ENCODE data around the gene TNXB.
"Not testable (repeated sequence)": the region's sequence is repeated elsewhere in the genome, so short reads cannot be mapped to it uniquely, and the experiment has no call there.

The TNXB gene

GRCh38 chr6:32056254-32056653, 52.9 kb downstream of the TNXB start:
- no peak for DNase-seq

- not testable (repeated sequence) for DNase-seq
These were observed 53.4 kb downstream of the TNXB start for GRCh38 chr6:32055756-32056155.

GRCh38 chr6:32053314-32053713, 55.8 kb downstream of the TNXB start:
- DNase-seq: not testable (repeated sequence)

GRCh38 chr6:32052626-32053025, 56.5 kb downstream of the TNXB start:
- DNase-seq: not testable (repeated sequence)

GRCh38 chr6:32050562-32050961, 58.6 kb downstream of the TNXB start:
- DNase-seq: no peak

GRCh38 chr6:32049736-32050135, 59.4 kb downstream of the TNXB start:
- not testable (repeated sequence) for DNase-seq

- DNase-seq: not testable (repeated sequence)
These were observed 60.0 kb downstream of the TNXB start for GRCh38 chr6:32049149-32049548.

- peak; percentile 73 for DNase-seq
These were observed 61.0 kb downstream of the TNXB start for GRCh38 chr6:32047855-32048766.

GRCh38 chr6:32047539-32047854, 61.6 kb downstream of the TNXB start:
- no peak for DNase-seq

GRCh38 chr6:32047084-32047478, 62.1 kb downstream of the TNXB start:
- DNase-seq: no peak

- DNase-seq: no peak
These were observed 62.6 kb downstream of the TNXB start for GRCh38 chr6:32046450-32047083.

- no peak for DNase-seq
These were observed 63.2 kb downstream of the TNXB start for GRCh38 chr6:32045811-32046449.

GRCh38 chr6:32044916-32045315, 64.2 kb downstream of the TNXB start:
- not testable (repeated sequence) for DNase-seq

- not testable (repeated sequence) for DNase-seq
These were observed 65.4 kb downstream of the TNXB start for GRCh38 chr6:32043589-32044380.

GRCh38 chr6:32042276-32042675, 66.9 kb downstream of the TNXB start:
- DNase-seq: not testable (repeated sequence)

- not testable (repeated sequence) for DNase-seq
These were observed 67.8 kb downstream of the TNXB start for GRCh38 chr6:32041385-32041784.

GRCh38 chr6:32041050-32041321, 68.2 kb downstream of the TNXB start:
- not testable (repeated sequence) for DNase-seq

- not testable (repeated sequence) for DNase-seq
These were observed 68.7 kb downstream of the TNXB start for GRCh38 chr6:32040299-32041049.

GRCh38 chr6:32039321-32040274, 69.5 kb downstream of the TNXB start:
- DNase-seq: not testable (repeated sequence)

- DNase-seq: not testable (repeated sequence)
These were observed 70.3 kb downstream of the TNXB start for GRCh38 chr6:32038878-32039277.
